HepG2 (cell line): ENCODE data around the gene GOLT1A. TPM values are rescaled to one million over a fixed set of nuclear protein-coding genes. Genes with fewer than 3 reads are reported as not detected.

Source experiments
- BORCS8-MEF2B ChIP-seq: sonication (generic); formaldehyde crosslinking; IDR thresholded peaks from 2 replicates; pipeline ENCODE4 v1.8.0; 2022; ENCODE audit warnings: mild to moderate bottlenecking, missing genetic modification reagents
- CBX1 ChIP-seq: IDR thresholded peaks from one replicate; pipeline ENCODE4 v1.6.1; 2016; ENCODE audit warnings: antibody characterized with exemption, low read depth
- CENPT ChIP-seq: sonication (generic); formaldehyde crosslinking; IDR thresholded peaks from 2 replicates; pipeline ENCODE4 v1.8.0; 2022; ENCODE audit warnings: low read depth, mild to moderate bottlenecking, moderate library complexity, missing genetic modification reagents
- CHCHD3 ChIP-seq: sonication (generic); formaldehyde crosslinking; IDR thresholded peaks from 2 replicates; pipeline ENCODE4 v1.8.0; 2022; ENCODE audit warnings: mild to moderate bottlenecking, missing genetic modification reagents, moderate library complexity
- CSRNP2 ChIP-seq: sonication (generic); formaldehyde crosslinking; conservative IDR thresholded peaks from 2 replicates; pipeline ENCODE4 v1.8.0; 2022; ENCODE audit warnings: low read depth, missing genetic modification reagents
- DMTF1 ChIP-seq: sonication (generic); formaldehyde crosslinking; IDR thresholded peaks from 2 replicates; pipeline ENCODE4 v1.4.0; 2020; ENCODE audit warnings: mild to moderate bottlenecking, missing genetic modification reagents
- DRAP1 ChIP-seq: IDR thresholded peaks from 2 replicates; pipeline ENCODE4 v1.6.1; 2016; ENCODE audit warnings: missing genetic modification reagents, missing compliant biosample characterization
- FOXC1 ChIP-seq: sonication (generic); formaldehyde crosslinking; IDR thresholded peaks from 2 replicates; pipeline ENCODE4 v1.8.0; 2022; ENCODE audit warnings: mild to moderate bottlenecking, missing genetic modification reagents, borderline replicate concordance
- KDM3A ChIP-seq: IDR thresholded peaks from 2 replicates; pipeline ENCODE4 v1.6.1; 2018; ENCODE audit warnings: low read depth, missing compliant biosample characterization
- MATR3 ChIP-seq: sonication (generic); formaldehyde crosslinking; IDR thresholded peaks from 2 replicates; pipeline ENCODE4 v1.4.0; 2020; ENCODE audit warnings: missing genetic modification reagents
- MIER3 ChIP-seq: IDR thresholded peaks from 2 replicates; pipeline ENCODE4 v1.6.1; 2016; ENCODE audit warnings: missing compliant biosample characterization, borderline replicate concordance
- NFE2L2 ChIP-seq: fragments of 150-350 bp; IDR thresholded peaks from 2 replicates; pipeline ENCODE4 v1.6.1; 2014; ENCODE audit warnings: low read length
- NFRKB ChIP-seq: fragments of 450-650 bp; IDR thresholded peaks from 2 replicates; pipeline ENCODE4 v1.6.1; 2017
- NFYC ChIP-seq: IDR thresholded peaks from 2 replicates; pipeline ENCODE4 v1.6.1; 2016; ENCODE audit warnings: missing genetic modification reagents, missing compliant biosample characterization
- NR0B2 ChIP-seq: sonication (generic); formaldehyde crosslinking; IDR thresholded peaks from 2 replicates; pipeline ENCODE4 v1.4.0; 2020; ENCODE audit warnings: mild to moderate bottlenecking, missing genetic modification reagents
- NR2C2 ChIP-seq: sonication (generic); formaldehyde crosslinking; IDR thresholded peaks from 2 replicates; pipeline ENCODE4 v1.4.0; 2020; ENCODE audit warnings: missing genetic modification reagents, mild to moderate bottlenecking, moderate library complexity, borderline replicate concordance
- PTBP1 ChIP-seq: fragments of 200-400 bp; formaldehyde crosslinking; IDR thresholded peaks from 2 replicates; pipeline ENCODE4 v1.6.1; 2018; ENCODE audit warnings: low read length, low read depth; ENCODE audit not compliant: poor library complexity, severe bottlenecking
- SSRP1 ChIP-seq: IDR thresholded peaks from 2 replicates; pipeline ENCODE4 v1.6.1; 2016; ENCODE audit warnings: control low read depth
- ZBTB4 ChIP-seq: sonication (generic); formaldehyde crosslinking; IDR thresholded peaks from 2 replicates; pipeline ENCODE4 v1.4.0; 2020; ENCODE audit warnings: missing genetic modification reagents, mild to moderate bottlenecking, borderline replicate concordance
- ZBTB7B ChIP-seq: sonication (generic); formaldehyde crosslinking; IDR thresholded peaks from 2 replicates; pipeline ENCODE4 v1.4.0; 2020; ENCODE audit warnings: missing genetic modification reagents
- ZFP82 ChIP-seq: sonication (generic); formaldehyde crosslinking; IDR thresholded peaks from 2 replicates; pipeline ENCODE4 v1.5.1; 2020; ENCODE audit warnings: mild to moderate bottlenecking, missing genetic modification reagents, borderline replicate concordance
- polyA plus RNA-seq, 8 experiments: library from polyadenylated mRNA; depleted of rRNA in 3 of 8; stranded (reverse) in 7 of 8; unstranded in 1 of 8; fragments of >200 nt; fragmentation: Illumina TruSeq in 4 of 8; extraction: Trizol in 4 of 8; gene quantifications; 2 replicates each; pipeline versions ENCODE4 v1.2.1 to v1.2.3, GENCODE V29; 2011 to 2016; ENCODE audit warnings: low read depth in 4 of 8, missing spikeins in 1 of 8, mixed read lengths in 1 of 8; ENCODE audit not compliant: insufficient read depth in 1 of 8
- total RNA-seq, 5 experiments: library from RNA; depleted of rRNA; stranded (reverse); fragments of >200 nt; fragmentation: Illumina TruSeq; extraction: Trizol; gene quantifications; 2 replicates each; pipeline ENCODE4 v1.2.3, GENCODE V29; 2016; ENCODE audit warnings: low read depth in 1 of 5

The GOLT1A gene
- total and polyA plus RNA-seq, 2 of the 13 experiments (the other 11 are each of a cell fraction or from before 2014, with no cell fraction given): 25.8 to 28.0 TPM

- 0 out of 2 replicates have a peak, but pooled peaks have one; percentile 38 for TF ChIP-seq ZFP82 (CRISPR knock-in tag)
- TF ChIP-seq ZBTB7B (CRISPR knock-in tag): peak; percentile 77
- no peak for TF ChIP-seq NFE2L2
- peak; percentile 90 for TF ChIP-seq NR2C2 (CRISPR knock-in tag)
- no peak for TF ChIP-seq NFRKB
- peak; percentile 80; the same call in 1 of the 2 replicates for TF ChIP-seq NR0B2 (CRISPR knock-in tag)
- no peak for TF ChIP-seq MATR3
- peak; percentile 91 for TF ChIP-seq FOXC1 (CRISPR knock-in tag)
- TF ChIP-seq NFYC (CRISPR knock-in tag): peak; percentile 47
- 0 out of 2 replicates have a peak, but pooled peaks have one; percentile 72 for TF ChIP-seq BORCS8-MEF2B (CRISPR knock-in tag)
- TF ChIP-seq SSRP1 (CRISPR knock-in tag): 0 out of 2 replicates have a peak, but pooled peaks have one; percentile 0
- TF ChIP-seq DMTF1 (CRISPR knock-in tag): no peak
- no peak for TF ChIP-seq ZBTB4 (CRISPR knock-in tag)
- TF ChIP-seq PTBP1: no peak
- no peak for TF ChIP-seq CBX1
- TF ChIP-seq CSRNP2 (CRISPR knock-in tag): no peak
- 0 out of 2 replicates have a peak, but pooled peaks have one; percentile 32 for TF ChIP-seq CHCHD3 (CRISPR knock-in tag)
- TF ChIP-seq CENPT (CRISPR knock-in tag): no peak
- peak; percentile 71 for TF ChIP-seq DRAP1 (CRISPR knock-in tag)
- peak; percentile 24; the same call in 1 of the 2 replicates for TF ChIP-seq KDM3A (CRISPR knock-in tag)
- TF ChIP-seq MIER3 (CRISPR knock-in tag): 0 out of 2 replicates have a peak, but pooled peaks have one; percentile 47
Measured at GRCh38 chr1:204213668-204214662, at the start of gene GOLT1A (continued).
